Common myeloid progenitor, CD34-positive (primary cell): Measurements from ENCODE around the gene DHCR24.
"Not testable (repeated sequence)": the region's sequence is repeated elsewhere in the genome, so short reads cannot be mapped to it uniquely, and the experiment has no call there.

Experiments used
- CTCF ChIA-PET: fragments of 350-600 bp; sonication (Branson Sonifier 250); formaldehyde crosslinking; loops from one replicate; lab custom pipeline; 2021; ENCODE audit warnings: antibody characterized with exemption; lab: Charles Lee
- POLR2A ChIA-PET: fragments of 350-600 bp; sonication (Branson Sonifier 250); formaldehyde crosslinking; loops from one replicate; lab custom pipeline; 2021; ENCODE audit warnings: antibody characterized with exemption; lab: Charles Lee
- DNase-seq, 3 donors: peaks; one replicate each; pipeline versions ENCODE4 v3.0.0 to v3.0.0-alpha.2; 2013
- H3K27ac ChIP-seq, 2 experiments: 1 replicate in 1 of 2; 2 replicates in 1 of 2; pipeline ENCODE4 v1.7.0; 2013; ENCODE audit warnings: inconsistent platforms in 2 of 2, low read length in 2 of 2, mild to moderate bottlenecking in 2 of 2, low read depth in 1 of 2, moderate library complexity in 1 of 2; ENCODE audit not compliant: severe bottlenecking in 2 of 2, insufficient read depth in 1 of 2, poor library complexity in 1 of 2
- H3K27me3 ChIP-seq, 5 experiments: replicated peaks in 2 of 5; 1 replicate in 3 of 5; 2 replicates in 2 of 5; pipeline versions ENCODE4 v1.6.1 to v1.7.0; 2013; ENCODE audit warnings: low read length in 4 of 5, mild to moderate bottlenecking in 2 of 5, moderate library complexity in 2 of 5, inconsistent platforms in 1 of 5; ENCODE audit not compliant: insufficient read depth in 5 of 5, control insufficient read depth in 4 of 5
- H3K36me3 ChIP-seq, 4 experiments: 1 replicate in 2 of 4; 2 replicates in 2 of 4; pipeline versions ENCODE4 v1.6.1 to v1.7.0; 2013; ENCODE audit warnings: low read length in 3 of 4, control low read depth in 1 of 4, mild to moderate bottlenecking in 1 of 4; ENCODE audit not compliant: control insufficient read depth in 4 of 4, insufficient read depth in 4 of 4
- H3K4me1 ChIP-seq, 4 experiments: 1 replicate in 3 of 4; 2 replicates in 1 of 4; pipeline versions ENCODE4 v1.6.1 to v1.7.1; 2013; ENCODE audit warnings: low read length in 3 of 4, mild to moderate bottlenecking in 3 of 4, control low read depth in 1 of 4, inconsistent platforms in 1 of 4, moderate library complexity in 1 of 4; ENCODE audit not compliant: control insufficient read depth in 4 of 4, insufficient read depth in 4 of 4; ENCODE audit errors: control extremely low read depth in 1 of 4
- H3K4me3 ChIP-seq, 7 experiments: 1 replicate in 4 of 7; 2 replicates in 3 of 7; pipeline versions ENCODE4 v1.5.1 to v1.7.0; 2013; ENCODE audit warnings: mild to moderate bottlenecking in 7 of 7, low read length in 6 of 7, moderate library complexity in 6 of 7, inconsistent platforms in 2 of 7, low read depth in 2 of 7, control low read depth in 1 of 7; ENCODE audit not compliant: insufficient read depth in 4 of 7, control insufficient read depth in 1 of 7; ENCODE audit errors: extremely low read depth in 1 of 7
- H3K9me3 ChIP-seq, 5 experiments: 1 replicate in 4 of 5; 2 replicates in 1 of 5; pipeline versions ENCODE4 v1.6.1 to v1.7.1; 2013; ENCODE audit warnings: low read length in 4 of 5, mild to moderate bottlenecking in 2 of 5, inconsistent platforms in 1 of 5, low read depth in 1 of 5, moderate library complexity in 1 of 5; ENCODE audit not compliant: control insufficient read depth in 4 of 5, insufficient read depth in 2 of 5; ENCODE audit errors: control extremely low read depth in 1 of 5
- WGBS: methylation state at CpG from one replicate; pipeline ENCODE4 v1.1.5; 2013; ENCODE audit not compliant: insufficient coverage; 5-methylcytosine and 5-hydroxymethylcytosine counted together

DHCR24 gene

GRCh38 chr1:54911076-54911475, 24.1 kb upstream of the DHCR24 start:
- POLR2A ChIA-PET, H3K4me3 ChIP-seq: not testable (repeated sequence)
- WGBS: 97% methylated on average over 9 of the region's 14 CpGs

GRCh38 chr1:54906586-54906985, 19.6 kb upstream of the DHCR24 start:
- H3K36me3 ChIP-seq: no peaks in the 10 kb centered on the region
- DNase-seq: no peak
- CTCF ChIA-PET: no interaction called here
- no peaks in the 10 kb centered on the region for H3K9me3 ChIP-seq
- H3K4me3 ChIP-seq: no peak overlapping the region
- H3K4me1 ChIP-seq: no peaks in the 10 kb centered on the region
- H3K27me3 ChIP-seq: peaks cover 0 to 5% (median 0%) of the 10 kb centered on the region in 5 experiments
- no peak overlapping the region for H3K27ac ChIP-seq
- POLR2A ChIA-PET: no interaction called here
- WGBS: 100% methylated on average over 5 of the region's 6 CpGs

More at GRCh38 chr1:54911076-54911475, 24.1 kb upstream of the DHCR24 start:
- H3K36me3 ChIP-seq, H3K4me1 ChIP-seq, DNase-seq, H3K27me3 ChIP-seq, CTCF ChIA-PET, H3K27ac ChIP-seq, H3K9me3 ChIP-seq: not testable (repeated sequence)

- DNase-seq: no peak
Measured at GRCh38 chr1:54904476-54905048, 17.6 kb upstream of the DHCR24 start.

GRCh38 chr1:54894271-54894670, 7.3 kb upstream of the DHCR24 start:
- no peaks in the 10 kb centered on the region for H3K36me3 ChIP-seq
- DNase-seq: no peak
- no peak overlapping the region for H3K27ac ChIP-seq
- no peaks in the 10 kb centered on the region for H3K9me3 ChIP-seq
- CTCF ChIA-PET: interaction anchor here (1.0 kb wide), 1 partner anchor 11 kb away, joined by 3 read pairs; no protein-coding TSS in a partner anchor
- no peak overlapping the region for H3K4me3 ChIP-seq
- POLR2A ChIA-PET: no interaction called here
- peaks cover 0 to 5% (median 0%) of the 10 kb centered on the region in 4 experiments for H3K4me1 ChIP-seq
- no CpG with 5 or more reads among the region's 1 CpG for WGBS
- H3K27me3 ChIP-seq: peaks cover 0 to 2% (median 0%) of the 10 kb centered on the region in 5 experiments

More at GRCh38 chr1:54904476-54905048, 17.6 kb upstream of the DHCR24 start:
- no peaks in the 10 kb centered on the region for H3K4me1 ChIP-seq
- H3K9me3 ChIP-seq: no peaks in the 10 kb centered on the region
- no peak overlapping the region for H3K27ac ChIP-seq
- peaks cover 0 to 2% (median 0%) of the 10 kb centered on the region in 5 experiments for H3K27me3 ChIP-seq
- no peaks in the 10 kb centered on the region for H3K36me3 ChIP-seq
- 50% methylated on average over 2 of the region's 2 CpGs for WGBS
- no peak overlapping the region for H3K4me3 ChIP-seq
- POLR2A ChIA-PET: interaction anchor here (0.6 kb wide), 1 partner anchor 54 kb away, joined by 6 read pairs; no protein-coding TSS in a partner anchor
- CTCF ChIA-PET: interaction anchor here (1.0 kb wide), 1 partner anchor 16 kb away, joined by 3 read pairs; no protein-coding TSS in a partner anchor

- Histone ChIP-seq H3K36me3 (no peaks in the 10 kb centered on the region), H3K27me3 (peaks cover 0 to 6% (median 2%) of the 10 kb centered on the region in 5 experiments), H3K4me3 (no peak overlapping the region), H3K4me1 (peaks cover 0 to 15% (median 3%) of the 10 kb centered on the region in 4 experiments), H3K9me3 (no peaks in the 10 kb centered on the region), H3K27ac (no peak overlapping the region)
- CTCF ChIA-PET: no interaction called here
- no peak for DNase-seq
- POLR2A ChIA-PET: no interaction called here
- no CpG with 5 or more reads among the region's 1 CpG for WGBS
Measured at GRCh38 chr1:54892586-54892985, 5.6 kb upstream of the DHCR24 start.

- Histone ChIP-seq H3K4me1 (peaks cover 0 to 36% (median 20%) of the 10 kb centered on the region in 4 experiments), H3K27ac (no peak overlapping the region), H3K36me3 (peaks cover 0 to 18% (median 0%) of the 10 kb centered on the region in 4 experiments), H3K27me3 (peaks cover 0 to 11% (median 2%) of the 10 kb centered on the region in 5 experiments), H3K9me3 (no peaks in the 10 kb centered on the region), H3K4me3 (no peak overlapping the region)
- ChIA-PET POLR2A (no interaction called here), CTCF (interaction anchor here (0.8 kb wide), 1 partner anchor 15 kb away, joined by 3 read pairs; no protein-coding TSS in a partner anchor)
- WGBS: 90% methylated on average over 2 of the region's 3 CpGs
- no peak for DNase-seq
Measured at GRCh38 chr1:54889132-54889725, 2.2 kb upstream of the DHCR24 start.
